ENCODE measurements around the gene RHOC.
"Not testable (repeated sequence)": the region's sequence is repeated elsewhere in the genome, so short reads cannot be mapped to it uniquely, and the experiment has no call there.

RHOC gene

GRCh38 chr1:112706505-112707220 lies at the start of gene RHOC:
Gene RHOC (minus strand): TSS chr1:112707127. CDS start chr1:112703799, 3,328 bp downstream.
- DNase-seq: no peak

DNA sequence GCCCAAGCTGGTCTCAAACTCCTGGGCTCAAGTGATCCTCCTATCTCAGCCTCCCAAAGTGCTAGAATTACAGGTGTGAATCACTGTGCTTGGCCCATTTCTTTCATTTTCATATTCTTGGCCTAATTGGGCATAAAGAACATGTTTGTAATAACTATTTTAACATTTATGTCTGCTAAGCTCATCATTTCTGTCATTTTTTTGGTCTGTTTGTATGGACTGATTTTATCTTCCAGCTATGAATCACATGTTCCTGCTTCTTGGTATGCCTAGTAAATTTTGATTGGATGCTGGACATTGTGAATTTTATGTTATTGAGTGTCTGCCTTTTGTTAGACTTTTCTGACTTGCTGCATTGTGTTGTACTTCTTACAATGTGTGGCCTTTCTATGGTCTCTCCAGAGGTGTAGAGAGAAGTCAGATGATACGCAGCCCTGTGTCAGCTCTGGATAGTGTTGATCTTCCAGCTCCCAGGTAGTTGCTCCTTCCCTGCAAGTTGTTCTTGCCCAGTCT lies 47.2 kb upstream of the RHOC start:
- no peak for DNase-seq

DNA sequence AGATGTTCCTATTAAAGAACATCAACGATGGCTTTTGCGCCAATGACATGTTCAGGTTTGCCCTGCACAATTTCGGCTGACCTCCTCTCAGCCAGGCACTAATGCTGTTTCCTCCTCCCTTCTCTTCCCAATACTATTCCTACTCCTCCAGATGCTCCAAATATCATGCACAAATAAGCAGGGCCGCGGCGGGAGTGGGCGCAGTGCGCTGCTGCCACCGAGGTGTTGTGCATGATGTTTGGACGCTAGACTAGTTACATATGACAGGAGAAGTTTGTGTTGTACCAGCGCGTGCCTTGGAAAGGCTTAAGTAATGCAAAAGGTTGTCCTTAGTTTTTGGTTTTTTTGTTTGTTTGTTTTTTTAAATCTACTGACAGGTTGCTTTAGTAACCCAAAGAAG lies 41.5 kb upstream of the RHOC start:
- no peak for DNase-seq

DNA sequence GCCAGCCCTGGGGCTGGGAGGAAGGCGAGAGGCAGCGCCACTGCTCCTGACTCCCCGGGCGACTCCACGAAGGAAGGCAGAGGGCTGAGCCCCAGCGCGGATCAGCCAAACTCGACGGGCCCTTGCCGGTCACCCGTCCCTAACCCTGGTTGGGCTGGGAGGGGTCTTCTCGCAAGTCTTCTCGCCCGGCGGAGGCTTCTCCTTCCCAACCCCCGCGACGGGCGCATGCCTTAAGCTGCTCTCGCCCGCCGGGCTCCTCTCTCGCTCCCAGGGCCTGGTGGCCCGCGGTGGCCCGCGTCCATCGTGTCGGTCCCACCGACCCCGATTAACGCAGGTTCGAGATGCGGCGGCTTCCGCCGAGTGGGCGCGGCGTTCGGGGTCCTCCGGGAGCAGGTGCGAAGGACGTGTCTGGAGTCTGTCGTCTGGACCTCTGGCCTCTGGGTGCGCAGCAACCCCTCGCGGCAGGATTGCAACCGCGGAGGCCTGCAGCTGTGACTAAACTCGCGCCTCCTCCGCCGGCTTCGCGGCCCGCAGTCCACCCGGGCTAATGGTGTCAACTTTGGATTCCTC lies 37.2 kb upstream of the RHOC start:
- DNase-seq: no peak

GRCh38 chr1:112743174-112744008 lies 36.5 kb upstream of the RHOC start:
- no peak for DNase-seq

DNA sequence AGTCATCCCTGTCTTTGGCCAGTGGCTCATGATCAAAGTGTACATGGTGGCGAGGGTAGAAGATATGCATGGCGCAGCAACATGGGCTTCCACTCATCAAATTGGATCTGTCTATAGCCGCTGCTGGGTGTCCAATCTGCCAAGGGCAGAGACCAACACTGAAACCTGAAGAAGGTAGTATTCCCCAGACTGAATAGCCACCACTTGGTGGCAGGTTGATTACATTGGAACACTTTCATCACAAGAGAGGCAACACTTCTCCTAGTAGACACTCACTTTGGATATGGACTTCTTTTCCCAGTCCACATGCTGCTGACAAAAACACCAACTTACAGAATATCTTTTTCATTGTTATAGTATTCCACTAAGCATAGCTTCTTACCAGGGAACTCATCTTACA lies 30.6 kb upstream of the RHOC start:
- no peak for DNase-seq

DNA sequence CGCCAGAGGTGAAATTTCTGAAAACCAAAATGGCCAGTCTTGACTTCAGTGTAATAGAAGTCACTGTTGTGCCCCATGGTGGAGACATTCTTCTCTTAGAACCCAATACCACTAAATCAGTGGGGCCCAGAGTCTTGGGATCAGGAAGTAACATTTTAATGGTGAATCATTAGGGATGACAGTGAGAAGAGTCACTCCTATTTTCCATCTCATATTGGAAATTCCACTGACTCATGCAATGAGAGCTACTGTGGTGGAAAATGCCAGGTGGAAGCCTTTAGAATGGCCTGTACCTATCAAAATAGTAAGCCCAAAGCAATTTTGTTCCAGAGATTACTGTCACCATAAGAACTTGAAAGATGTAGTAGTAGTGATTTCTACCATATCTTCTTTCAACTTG lies 28.8 kb upstream of the RHOC start:
- DNase-seq: no peak

- DNase-seq: no peak
Observed at GRCh38 chr1:112731451-112731850, 24.5 kb upstream of the RHOC start.

- no peak for DNase-seq
Observed at GRCh38 chr1:112729909-112730308, 23.0 kb upstream of the RHOC start.

GRCh38 chr1:112729011-112729410 lies 22.1 kb upstream of the RHOC start:
- DNase-seq: not testable (repeated sequence)

- DNase-seq: not testable (repeated sequence)
Observed at GRCh38 chr1:112728306-112728971, 21.5 kb upstream of the RHOC start.

GRCh38 chr1:112727716-112728115 lies 20.8 kb upstream of the RHOC start:
- no peak for DNase-seq

DNA sequence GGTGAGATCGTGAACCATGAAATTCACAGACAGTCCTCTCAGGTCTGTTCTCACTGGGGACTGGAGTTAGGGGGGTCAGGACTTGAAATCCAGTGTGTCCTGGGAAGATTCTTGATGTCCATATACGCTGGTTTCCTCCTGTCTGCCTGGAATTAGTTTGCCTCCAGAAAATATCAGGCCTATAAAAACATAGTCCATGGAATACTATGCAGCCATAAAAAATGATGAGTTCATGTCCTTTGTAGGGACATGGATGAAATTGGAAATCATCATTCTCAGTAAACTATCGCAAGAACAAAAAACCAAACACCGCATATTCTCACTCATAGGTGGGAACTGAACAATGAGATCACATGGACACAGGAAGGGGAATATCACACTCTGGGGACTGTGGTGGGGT lies 17.3 kb upstream of the RHOC start:
- DNase-seq: not testable (repeated sequence)

GRCh38 chr1:112723511-112723839 lies 16.5 kb upstream of the RHOC start:
- DNase-seq: no peak

- DNase-seq: no peak
Observed at GRCh38 chr1:112722601-112723510, 15.9 kb upstream of the RHOC start.

GRCh38 chr1:112721966-112722524 lies 15.1 kb upstream of the RHOC start:
- DNase-seq: no peak

GRCh38 chr1:112721294-112721693 lies 14.4 kb upstream of the RHOC start:
- DNase-seq: not testable (repeated sequence)

GRCh38 chr1:112720800-112721199 lies 13.9 kb upstream of the RHOC start:
- DNase-seq: no peak

DNA sequence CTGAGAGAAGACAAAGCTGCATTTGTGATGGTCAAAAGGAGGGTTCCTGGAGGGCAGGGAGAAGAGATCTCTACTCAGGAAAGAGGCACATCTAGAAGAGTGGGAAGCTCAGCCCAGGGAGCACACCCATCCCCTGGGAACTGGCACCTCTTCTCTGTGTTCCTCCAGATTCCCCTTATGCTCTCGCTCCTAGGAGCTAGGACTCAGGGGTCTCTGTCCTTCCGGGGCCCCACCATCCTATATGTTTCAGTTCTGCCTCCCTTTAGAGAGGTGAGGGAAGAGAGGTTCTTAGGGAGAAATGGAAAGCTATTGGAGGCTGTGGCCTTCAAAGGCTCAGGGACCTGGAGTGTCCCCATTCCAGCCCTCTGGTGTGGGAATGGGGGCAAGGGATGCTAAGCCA lies 12.8 kb upstream of the RHOC start:
- DNase-seq: no peak

DNA sequence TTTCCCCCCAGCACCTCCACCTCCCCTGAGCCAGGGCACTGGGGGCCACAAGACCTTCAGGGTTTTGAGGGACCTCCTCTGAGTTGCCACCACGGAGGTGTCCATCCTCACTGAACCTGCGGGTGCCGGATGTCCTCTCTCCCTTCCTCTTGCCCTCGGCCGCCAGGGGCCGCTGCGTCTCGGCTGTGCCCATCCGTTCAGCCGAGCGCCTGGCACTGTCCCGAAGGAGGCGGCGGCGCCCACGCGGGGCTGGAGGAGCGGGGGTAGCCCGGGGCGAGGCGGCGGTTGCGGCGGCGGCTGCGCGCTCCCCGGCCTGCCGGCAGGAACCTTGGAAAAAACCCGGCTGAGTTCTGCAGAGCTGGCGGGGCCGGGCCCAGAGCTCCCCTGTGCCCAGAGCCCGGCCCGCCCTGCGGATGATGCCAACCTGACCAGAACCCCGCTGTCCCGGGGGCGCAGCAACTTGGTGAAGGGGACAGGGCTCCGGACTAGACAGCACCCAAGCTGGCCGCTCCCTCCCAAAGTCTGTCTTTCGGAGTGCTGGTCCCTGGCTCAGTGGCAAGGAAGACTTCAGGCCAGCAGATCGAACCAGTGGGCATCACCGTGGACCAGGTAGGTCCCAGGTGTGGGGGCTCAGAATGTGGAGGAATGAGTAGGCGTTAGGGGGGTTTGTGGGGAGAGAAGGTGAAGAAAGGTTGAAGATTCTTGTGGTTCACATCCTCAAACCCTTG lies 11.9 kb upstream of the RHOC start:
- DNase-seq: no peak

DNA sequence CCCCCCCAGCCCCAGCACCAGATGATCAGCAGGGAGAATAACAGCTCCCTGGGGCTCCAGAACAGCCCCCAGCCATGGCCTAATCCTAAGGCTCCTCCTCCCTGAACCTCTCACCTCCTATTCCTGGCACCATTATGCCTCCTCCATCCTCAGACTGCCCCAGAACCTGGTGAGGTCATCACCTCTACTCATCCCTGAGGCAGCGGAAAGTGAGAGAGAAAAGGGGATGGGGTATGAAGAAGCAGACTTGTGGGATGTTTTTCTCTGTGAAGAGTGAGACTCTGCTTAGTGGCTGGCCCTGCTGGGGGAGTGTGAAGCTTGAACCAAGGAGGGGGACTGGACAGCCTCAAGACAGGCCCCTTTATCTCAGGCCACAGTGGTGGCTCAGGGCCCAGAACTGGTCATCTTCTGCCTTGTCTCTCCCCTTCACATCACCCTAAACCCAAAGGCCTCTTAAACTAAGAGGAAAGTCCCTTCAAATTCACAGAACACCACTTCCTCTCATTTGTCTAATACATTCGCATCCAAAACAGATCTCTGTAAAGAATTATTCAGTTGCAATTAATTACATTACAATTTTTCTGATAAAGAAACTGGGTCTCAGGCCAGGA lies 10.4 kb upstream of the RHOC start:
- no peak for DNase-seq
